M059J (cell line): ENCODE data around the gene KDELR3. TPM values are rescaled to one million over a fixed set of nuclear protein-coding genes. Genes with fewer than 3 reads are reported as not detected.
A peak's percentile ranks its signal among the peaks of the same experiment; 100 is the strongest.
"Not testable (repeated sequence)": the region's sequence is repeated elsewhere in the genome, so short reads cannot be mapped to it uniquely, and the experiment has no call there.

Source experiments
- DNase-seq: peaks from one replicate; pipeline ENCODE4 v3.0.0-alpha.2; 2012; ENCODE audit warnings: low read depth
- total RNA-seq: library from RNA; depleted of rRNA; stranded (reverse); fragments of >200 nt; shearing (Covaris generic); gene quantifications from 2 replicates; pipeline ENCODE4 v1.2.3, GENCODE V29; 2014

KDELR3 gene
- total RNA-seq, 1 experiment from 2014 or later, result 83.7 TPM

DNA sequence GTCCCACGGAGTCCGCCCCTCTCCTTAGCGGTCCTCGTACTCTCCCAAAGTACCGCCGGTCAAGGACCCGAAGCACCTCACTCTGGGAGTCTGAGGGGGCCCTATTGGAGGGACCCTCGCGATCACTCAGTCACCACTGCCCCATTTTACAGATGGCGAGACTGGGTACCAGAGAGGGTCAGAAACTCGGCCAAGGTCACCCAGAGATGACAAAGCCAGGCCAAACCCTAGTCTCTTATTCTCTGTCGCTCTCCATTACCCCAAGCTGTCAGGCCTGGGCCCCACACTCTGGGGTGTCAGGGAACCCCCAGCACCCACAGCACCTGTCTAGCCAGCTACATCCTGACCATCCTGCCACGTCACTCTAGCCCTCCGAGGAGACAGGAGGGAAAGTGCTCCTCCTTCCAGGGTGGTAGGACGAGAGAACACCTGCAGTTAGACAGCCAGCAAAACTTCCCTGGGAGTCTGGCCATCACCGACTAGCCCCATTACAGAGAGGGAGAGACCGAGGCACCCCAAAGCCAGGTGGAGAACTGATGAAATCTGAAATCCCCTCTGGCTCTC is 11.5 kb upstream of the KDELR3 start:
- DNase-seq, result no peak

DNA sequence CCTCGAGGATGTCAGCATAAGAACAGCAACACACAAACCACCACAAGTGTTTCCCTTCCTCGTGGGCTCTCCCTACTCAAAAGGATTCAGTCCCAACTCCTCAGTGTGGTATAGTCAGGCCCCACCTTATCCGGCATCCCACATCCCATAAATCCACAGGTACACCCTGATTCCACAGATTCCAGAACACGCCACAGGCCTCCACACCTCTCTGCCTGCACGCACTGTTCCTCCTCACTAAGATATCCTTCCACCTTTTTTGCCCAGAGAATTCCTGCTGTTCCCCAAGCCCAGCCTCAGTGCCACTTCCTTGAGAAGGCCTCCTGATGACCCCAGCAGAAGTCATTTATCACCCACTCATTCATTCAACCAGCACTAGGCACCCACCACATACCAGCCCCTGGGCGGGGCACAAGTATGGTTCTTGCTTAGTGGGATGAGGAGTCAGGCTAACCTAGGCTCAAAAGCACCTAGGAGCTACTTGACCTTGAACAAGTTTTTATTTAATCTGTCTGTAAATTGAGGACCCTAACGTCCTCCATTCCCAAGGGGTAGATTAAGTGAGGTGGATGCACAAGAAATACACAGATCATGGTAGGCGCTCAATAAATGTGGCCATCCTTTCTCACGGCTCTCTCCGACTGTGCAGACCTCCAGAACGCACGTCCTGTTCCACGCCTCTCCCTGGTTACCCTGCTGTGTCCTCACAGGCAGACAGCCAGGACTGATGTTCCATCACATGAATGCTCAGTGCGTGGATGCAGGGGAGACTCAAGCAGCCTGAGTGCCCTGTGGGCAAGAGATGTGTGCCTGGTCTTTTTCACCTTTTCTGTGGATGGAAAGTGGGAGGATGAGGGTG is 10.8 kb upstream of the KDELR3 start:
- no peak for DNase-seq

DNA sequence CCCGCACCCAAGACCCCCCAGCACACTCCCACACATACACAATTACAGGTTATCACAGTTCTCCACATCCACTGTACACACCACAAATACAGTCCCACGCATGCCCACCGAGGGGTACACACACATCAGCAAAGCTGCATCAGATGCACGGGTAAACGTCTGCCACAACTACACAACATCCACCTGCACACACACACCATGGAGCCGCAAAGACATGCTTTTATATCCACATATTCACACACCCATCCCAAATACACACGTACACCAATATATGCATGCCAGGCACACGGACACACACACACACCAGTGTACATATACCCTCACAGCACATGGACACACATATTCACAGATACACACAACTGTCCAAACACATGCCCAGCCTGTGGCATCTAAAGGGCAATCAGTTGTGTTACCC is 7.5 kb upstream of the KDELR3 start:
- DNase-seq, result no peak

DNA sequence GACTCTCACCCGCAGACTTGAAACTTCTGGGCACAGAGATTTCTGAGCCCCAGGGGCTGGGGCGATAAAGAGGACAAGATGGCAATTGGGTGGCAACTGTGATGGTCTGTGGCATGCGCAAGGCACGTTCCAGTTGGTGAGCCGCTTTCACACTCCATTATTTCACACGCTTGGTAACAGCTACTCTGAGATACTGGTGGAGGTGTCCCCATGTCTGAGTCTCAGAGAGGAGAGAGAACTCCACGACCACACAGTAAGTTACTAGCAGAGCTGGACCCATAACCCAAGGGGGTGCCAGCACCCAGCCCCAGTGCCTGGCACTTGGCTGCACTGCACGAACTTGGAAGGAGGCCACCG is 6.9 kb upstream of the KDELR3 start:
- no peak for DNase-seq

- DNase-seq, result peak; percentile 85
Observed at GRCh38 chr22:38461414-38462081, 6.3 kb upstream of the KDELR3 start.

GRCh38 chr22:38462960-38463784 is 4.7 kb upstream of the KDELR3 start:
- no peak for DNase-seq

- no peak for DNase-seq
Observed at GRCh38 chr22:38464992-38465672, 2.8 kb upstream of the KDELR3 start.

GRCh38 chr22:38465673-38466490 is 2.0 kb upstream of the KDELR3 start:
- no peak for DNase-seq

DNA sequence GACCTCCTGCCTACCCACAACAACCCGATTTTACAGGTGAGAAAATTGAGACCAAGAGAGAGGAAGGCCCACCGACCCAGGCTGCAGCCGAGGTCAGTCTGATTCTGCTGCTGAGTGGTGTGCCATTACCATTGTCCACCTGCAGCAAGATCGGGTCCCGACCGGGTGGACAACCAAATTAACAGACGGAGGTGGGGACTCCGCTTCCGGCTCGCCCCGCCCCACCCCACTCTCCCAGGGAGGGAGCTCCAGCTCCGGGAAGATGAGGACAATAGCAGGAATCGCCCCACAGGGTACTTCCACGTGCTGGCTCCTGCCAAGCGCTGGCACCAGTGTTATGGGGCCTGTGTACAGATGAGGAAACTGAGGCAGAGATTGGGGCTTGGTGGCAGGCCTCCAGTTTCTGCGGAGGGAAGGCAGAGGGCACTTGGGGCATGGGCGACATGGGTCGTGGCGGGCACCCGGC is 425 bp upstream of the KDELR3 start:
- no peak for DNase-seq

- no peak for DNase-seq
Observed at GRCh38 chr22:38468443-38469305, 778 bp downstream of the KDELR3 start.

GRCh38 chr22:38469306-38469781 is 1.4 kb downstream of the KDELR3 start:
- no peak for DNase-seq

- DNase-seq, result not testable (repeated sequence)
Observed at GRCh38 chr22:38470179-38470578, 2.3 kb downstream of the KDELR3 start.

GRCh38 chr22:38471237-38471636 is 3.3 kb downstream of the KDELR3 start:
- no peak for DNase-seq

DNA sequence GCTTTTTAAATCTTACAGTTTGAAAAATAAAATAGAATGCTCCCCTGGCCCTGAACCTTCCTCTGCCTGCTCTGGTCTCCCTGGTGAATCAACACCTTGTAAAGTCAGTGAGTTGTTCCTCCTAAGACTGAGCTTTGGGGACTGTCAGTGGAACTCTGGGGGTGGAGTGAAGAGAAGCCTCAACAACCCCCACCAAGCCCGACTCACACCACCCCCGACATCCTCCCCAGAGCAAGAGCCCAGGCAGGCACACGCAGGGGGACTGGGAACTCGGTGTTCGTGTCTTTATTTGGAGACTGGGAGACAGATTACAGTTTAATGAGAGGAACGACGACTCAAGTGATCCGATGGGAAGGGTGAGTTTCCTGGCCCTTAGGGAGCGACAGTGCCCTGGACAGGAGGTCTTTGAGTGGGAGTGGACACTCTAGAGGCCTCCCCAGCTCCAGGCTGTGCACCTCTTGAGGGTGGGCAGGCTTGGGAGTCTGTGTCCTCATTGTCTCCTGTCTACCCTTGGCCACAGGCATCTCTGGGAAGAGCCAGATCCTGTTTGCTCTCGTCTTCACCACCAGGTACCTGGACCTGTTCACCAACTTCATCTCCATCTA is 6.2 kb downstream of the KDELR3 start:
- DNase-seq, result no peak

GRCh38 chr22:38477585-38477984 is 9.7 kb downstream of the KDELR3 start:
- no peak for DNase-seq

- DNase-seq, result no peak
Observed at GRCh38 chr22:38479096-38479837, 11.4 kb downstream of the KDELR3 start.

- DNase-seq, result no peak
Observed at GRCh38 chr22:38481162-38481870, 13.4 kb downstream of the KDELR3 start.
